Right renal pelvis (tissue), 4 donors: Measurements from ENCODE around the gene IFT43. TPM values are rescaled to one million over a fixed set of nuclear protein-coding genes. Genes with fewer than 3 reads are reported as not detected.

Source experiments
- polyA plus RNA-seq, 4 donors: library from polyadenylated mRNA; unstranded; fragments of 120-200 nt; gene quantifications; one replicate each; pipeline ENCODE4 v1.2.1, GENCODE V29; 2013; ENCODE audit not compliant: insufficient read length in 4 of 4

Gene IFT43
- polyA plus RNA-seq, 4 donors = 41.3 to 53.9 (median 43.2) TPM

Other genes with a start within 250 kb of the IFT43 start
- gene TGFB3, start 3.8 kb upstream of the IFT43 start, polyA plus RNA-seq = 10 to 100 TPM; 12.0 to 19.1 (median 15.5) TPM
- gene GPATCH2L, start 166.2 kb downstream of the IFT43 start, polyA plus RNA-seq = 10 to 100 TPM; 31.9 to 37.0 (median 33.2) TPM